GM12872 (cell line): ENCODE results near the gene TLE3.

ENCODE experiments used
- TF ChIP-seq, protein P1 (sequence below): IDR thresholded peaks from 3 replicates; pipeline ENCODE4 v1.5.1; 2011; ENCODE audit warnings: low read depth, mild to moderate bottlenecking, low read length, moderate library complexity; ENCODE audit not compliant: insufficient read depth

The TLE3 gene

GRCh38 chr15:70141376-70142071 lies 43.8 kb upstream of the TLE3 start:
- TF ChIP-seq, protein P1, sequence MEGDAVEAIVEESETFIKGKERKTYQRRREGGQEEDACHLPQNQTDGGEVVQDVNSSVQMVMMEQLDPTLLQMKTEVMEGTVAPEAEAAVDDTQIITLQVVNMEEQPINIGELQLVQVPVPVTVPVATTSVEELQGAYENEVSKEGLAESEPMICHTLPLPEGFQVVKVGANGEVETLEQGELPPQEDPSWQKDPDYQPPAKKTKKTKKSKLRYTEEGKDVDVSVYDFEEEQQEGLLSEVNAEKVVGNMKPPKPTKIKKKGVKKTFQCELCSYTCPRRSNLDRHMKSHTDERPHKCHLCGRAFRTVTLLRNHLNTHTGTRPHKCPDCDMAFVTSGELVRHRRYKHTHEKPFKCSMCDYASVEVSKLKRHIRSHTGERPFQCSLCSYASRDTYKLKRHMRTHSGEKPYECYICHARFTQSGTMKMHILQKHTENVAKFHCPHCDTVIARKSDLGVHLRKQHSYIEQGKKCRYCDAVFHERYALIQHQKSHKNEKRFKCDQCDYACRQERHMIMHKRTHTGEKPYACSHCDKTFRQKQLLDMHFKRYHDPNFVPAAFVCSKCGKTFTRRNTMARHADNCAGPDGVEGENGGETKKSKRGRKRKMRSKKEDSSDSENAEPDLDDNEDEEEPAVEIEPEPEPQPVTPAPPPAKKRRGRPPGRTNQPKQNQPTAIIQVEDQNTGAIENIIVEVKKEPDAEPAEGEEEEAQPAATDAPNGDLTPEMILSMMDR = no peak

DNA sequence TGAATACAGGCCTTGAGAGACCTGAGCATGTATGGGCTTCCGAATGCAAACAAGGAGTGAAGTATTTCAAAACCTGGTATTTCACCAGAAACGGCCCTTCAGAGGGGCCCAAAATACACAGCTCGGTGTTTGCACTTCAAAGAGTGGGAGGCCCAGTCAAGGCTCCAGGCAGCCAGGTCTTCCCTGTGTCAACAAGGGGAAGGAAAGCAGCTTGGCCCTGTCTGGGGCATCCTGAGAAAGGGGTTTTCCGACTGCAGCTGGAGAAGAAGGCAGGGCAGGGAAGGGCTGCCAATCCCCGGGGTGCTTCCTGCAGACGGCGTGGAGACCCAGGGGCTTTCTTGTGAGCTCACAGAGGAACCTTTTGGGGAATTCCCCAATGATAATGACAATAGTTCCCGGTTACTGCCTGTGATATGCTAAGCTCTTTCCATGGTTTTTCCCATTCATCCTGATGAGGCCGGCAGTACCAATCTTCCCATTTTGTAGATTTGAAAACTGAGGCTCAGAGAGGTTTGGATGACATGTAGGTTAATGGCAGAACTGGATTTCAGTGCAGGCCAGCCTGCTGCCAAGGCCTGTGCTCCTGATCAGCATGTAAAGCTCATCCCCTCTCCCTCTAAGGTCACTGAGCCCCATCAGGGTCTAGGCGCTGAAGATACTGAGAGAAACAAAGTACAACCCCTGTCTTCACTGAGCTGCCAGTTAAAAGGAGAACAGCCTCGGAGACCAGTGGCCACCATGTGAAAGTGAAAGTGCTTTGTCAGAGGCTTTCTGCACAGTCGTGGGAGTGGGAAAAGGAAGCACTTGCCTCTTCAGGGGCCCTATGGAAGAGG lies 43.0 kb upstream of the TLE3 start:
- TF ChIP-seq, protein P1 = no peak

DNA sequence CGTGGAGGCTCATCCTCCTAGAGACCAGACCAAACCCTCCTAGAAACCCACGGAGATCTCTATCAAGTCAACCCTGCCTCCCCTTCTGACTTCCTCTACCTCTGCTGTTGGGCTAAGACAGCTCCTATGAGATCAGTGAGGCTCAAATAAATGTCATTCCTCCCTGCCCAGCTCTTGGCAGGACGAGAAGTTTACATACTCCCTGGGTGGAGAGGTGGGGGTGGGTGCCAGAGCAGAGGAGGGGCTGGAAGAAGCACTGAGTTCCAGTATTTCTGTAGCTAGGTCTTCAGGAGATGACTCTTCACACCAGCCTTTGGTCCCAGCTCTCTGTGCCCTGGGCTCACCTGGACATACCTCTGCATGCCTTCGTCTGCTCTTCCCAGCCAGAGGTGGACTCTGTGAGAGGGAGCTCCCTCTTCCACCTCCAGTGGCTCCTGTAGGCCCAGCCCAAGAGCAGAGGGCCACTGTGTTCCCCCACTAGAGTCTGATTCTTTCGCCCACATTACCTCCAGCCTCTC lies 42.4 kb upstream of the TLE3 start:
- TF ChIP-seq, protein P1 = no peak

DNA sequence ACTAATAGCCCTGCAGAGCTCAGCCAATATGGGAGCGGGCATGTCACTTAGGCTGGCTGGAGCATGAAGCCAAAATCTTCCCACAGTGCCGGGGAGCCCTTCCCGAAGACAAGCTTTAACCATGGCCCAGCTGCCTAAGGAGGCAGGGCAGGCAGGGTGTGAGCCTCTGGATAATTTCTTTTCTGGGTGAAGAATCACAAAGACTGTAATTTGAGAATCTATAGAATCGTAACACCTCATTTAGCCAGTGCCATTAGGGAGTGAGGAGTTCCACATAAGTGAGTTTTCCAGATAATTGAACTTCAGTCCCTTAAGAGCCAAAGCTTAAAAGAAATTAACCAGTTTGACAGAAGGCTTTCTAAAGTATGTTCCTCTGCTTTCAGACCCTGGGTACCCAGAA lies 40.2 kb upstream of the TLE3 start:
- TF ChIP-seq, protein P1 = no peak

DNA sequence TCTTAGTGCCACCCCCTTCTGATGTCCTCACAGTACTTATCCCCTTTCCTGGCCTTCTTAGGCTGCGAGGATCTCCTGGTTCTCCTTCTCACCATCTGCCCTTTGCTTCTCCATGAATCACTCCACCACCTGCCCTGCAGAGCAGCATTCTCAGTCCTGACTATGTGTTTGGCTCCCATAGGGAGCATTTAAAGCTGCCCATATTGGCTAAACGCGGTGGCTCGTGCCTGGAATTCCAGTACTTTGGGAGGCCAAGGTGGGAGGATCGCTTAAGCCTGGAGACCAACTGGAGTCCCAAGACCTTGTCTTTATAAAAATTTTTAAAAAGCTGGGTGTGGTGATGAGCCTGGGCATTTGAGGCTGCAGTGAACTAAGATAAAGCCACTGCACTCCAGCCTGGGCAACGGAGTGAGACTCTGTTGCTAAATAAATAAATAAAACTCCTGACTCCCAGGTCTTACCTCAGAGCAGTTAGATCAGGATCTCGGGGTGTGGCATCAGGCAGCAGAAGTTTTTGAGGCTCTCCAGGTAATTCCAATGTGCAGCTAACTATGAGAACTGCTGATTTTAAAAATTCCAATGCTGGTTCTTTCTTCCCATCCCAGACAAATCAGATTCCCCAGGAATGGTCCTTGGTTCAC lies 36.2 kb upstream of the TLE3 start:
- TF ChIP-seq, protein P1 = no peak

DNA sequence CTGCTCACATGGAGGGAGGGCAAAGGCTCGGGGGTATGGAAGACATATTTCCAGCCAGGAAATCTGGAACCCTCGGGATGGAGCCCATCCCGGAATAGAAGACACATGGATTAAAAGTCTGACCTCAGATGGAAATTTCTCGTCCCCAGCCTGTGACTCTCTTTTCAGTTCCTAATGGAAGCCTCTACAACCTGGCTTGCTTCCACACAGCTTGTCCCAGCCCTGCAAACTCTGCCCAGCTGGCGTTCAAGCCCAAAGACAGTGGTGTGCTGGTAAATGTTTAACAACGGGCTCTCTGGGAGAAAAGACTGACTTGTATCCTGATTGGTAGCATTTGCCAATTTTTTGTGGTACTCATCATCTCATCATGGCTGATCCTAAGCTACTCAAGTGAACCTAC lies 35.6 kb upstream of the TLE3 start:
- TF ChIP-seq, protein P1 = no peak

GRCh38 chr15:70132571-70132970 lies 34.9 kb upstream of the TLE3 start:
- TF ChIP-seq, protein P1 = no peak
